Neural cell (in vitro differentiated cells): ENCODE results near the gene GNG5.

ENCODE experiments used
- CTCF ChIP-seq: fragments of 450-650 bp; IDR thresholded peaks from 2 replicates; pipeline ENCODE4 v1.5.1; 2014; ENCODE audit warnings: antibody characterized with exemption, mild to moderate bottlenecking, moderate library complexity; ENCODE audit not compliant: poor library complexity, severe bottlenecking
- EP300 ChIP-seq: fragments of 450-650 bp; conservative IDR thresholded peaks from 2 replicates; pipeline ENCODE4 v1.6.1; 2014; ENCODE audit warnings: antibody characterized with exemption, mild to moderate bottlenecking, moderate library complexity; ENCODE audit not compliant: poor library complexity, severe bottlenecking
- EZH2 ChIP-seq: fragments of 200-600, 300-800 bp; shearing (Covaris generic), sonication (generic); IDR thresholded peaks from 2 replicates; pipeline ENCODE4 v1.6.1; 2014; ENCODE audit warnings: antibody characterized with exemption, low read length, borderline replicate concordance, mild to moderate bottlenecking; ENCODE audit not compliant: insufficient read depth, poor library complexity, severe bottlenecking
- RAD21 ChIP-seq: fragments of 450-650 bp; conservative IDR thresholded peaks from 2 replicates; pipeline ENCODE4 v1.6.1; 2014; ENCODE audit warnings: antibody characterized with exemption, mild to moderate bottlenecking, moderate library complexity
- REST ChIP-seq: IDR thresholded peaks from 2 replicates; pipeline ENCODE4 v1.6.1; 2012; ENCODE audit warnings: borderline replicate concordance
- TAF1 ChIP-seq: IDR thresholded peaks from 2 replicates; pipeline ENCODE4 v1.6.1; 2012; ENCODE audit warnings: low read depth

- no peak for TF ChIP-seq EZH2
- TF ChIP-seq CTCF: no peak
- TF ChIP-seq TAF1: no peak
- TF ChIP-seq RAD21: no peak
- no peak for TF ChIP-seq EP300
- no peak for TF ChIP-seq REST
Observed at GRCh38 chr1:84510668-84511067, 4.3 kb upstream of the GNG5 start.
